Endothelial cell of umbilical vein (primary cell): ENCODE results near the gene SLC24A1. TPM values are rescaled to one million over a fixed set of nuclear protein-coding genes. Genes with fewer than 3 reads are reported as not detected.
A peak's percentile ranks its signal among the peaks of the same experiment; 100 is the strongest.

Experiments
- BruUV-seq: library from RNA; stranded (reverse); fragments of 400-500 nt; replicated peaks from 2 replicates; lab custom pipeline; 2021; lab: Mats Ljungman, UMichigan
- CTCF ChIA-PET: fragments of 300-600, 350-600 bp; sonication (Branson Sonifier 250); formaldehyde crosslinking; loops from one replicate; lab custom pipeline; 2021; ENCODE audit warnings: antibody characterized with exemption, inconsistent platforms; lab: Charles Lee
- POLR2A ChIA-PET: fragments of 300-600, 350-600 bp; sonication (Branson Sonifier 250); formaldehyde crosslinking; loops from one replicate; lab custom pipeline; 2021; ENCODE audit warnings: antibody characterized with exemption, inconsistent platforms; lab: Charles Lee
- DNase-seq: peaks from one replicate; pipeline ENCODE4 v3.0.0-alpha.2; 2011; ENCODE audit warnings: low read depth, low spot score
- FAIRE-seq: peaks from 2 replicates; lab custom pipeline; 2011; peaks lifted over from hg19 to GRCh38; lab: Jason Lieb, UNC
- H2AFZ ChIP-seq: 2 replicates; pipeline ENCODE4 v1.6.0; 2012; ENCODE audit warnings: low read depth, low read length, control low read depth, inconsistent platforms
- H3K27ac ChIP-seq: 2 replicates; pipeline ENCODE4 v1.5.1; 2011; ENCODE audit warnings: low read depth, mild to moderate bottlenecking, control low read depth, low read length, moderate library complexity; ENCODE audit not compliant: insufficient read depth
- H3K27me3 ChIP-seq, 2 experiments: 2 replicates each; pipeline versions ENCODE4 v1.6.0 to v1.6.1; 2011; ENCODE audit warnings: low read length in 2 of 2, mixed read lengths in 1 of 2; ENCODE audit not compliant: control insufficient read depth in 2 of 2, insufficient read depth in 2 of 2
- H3K36me3 ChIP-seq, 2 experiments: 2 replicates in 1 of 2; 3 replicates in 1 of 2; pipeline ENCODE4 v1.5.1; 2011; ENCODE audit warnings: low read length in 2 of 2, mild to moderate bottlenecking in 1 of 2, moderate library complexity in 1 of 2; ENCODE audit not compliant: control insufficient read depth in 2 of 2, insufficient read depth in 2 of 2; ENCODE audit errors: extremely low read depth in 1 of 2
- H3K4me1 ChIP-seq: 3 replicates; pipeline ENCODE4 v1.5.1; 2011; ENCODE audit warnings: mild to moderate bottlenecking, low read length; ENCODE audit not compliant: control insufficient read depth, insufficient read depth; ENCODE audit errors: extremely low read depth
- H3K4me2 ChIP-seq: 2 replicates; pipeline ENCODE4 v1.6.1; 2011; ENCODE audit warnings: low read length, control low read depth, mixed read lengths; ENCODE audit not compliant: insufficient read depth
- H3K4me3 ChIP-seq, 3 experiments: fragments of 200-600 bp in 1 of 3; sonication (generic), shearing (Covaris generic) in 1 of 3; replicated peaks in 1 of 3; 2 replicates each; pipeline ENCODE4 v1.5.1; 2011 to 2016; ENCODE audit warnings: control low read depth in 3 of 3, low read length in 3 of 3, mild to moderate bottlenecking in 2 of 3, inconsistent platforms in 1 of 3, low read depth in 1 of 3, moderate library complexity in 1 of 3; ENCODE audit not compliant: insufficient read depth in 1 of 3
- H3K79me2 ChIP-seq: 2 replicates; pipeline ENCODE4 v1.6.0; 2012; ENCODE audit warnings: low read length, inconsistent platforms; ENCODE audit not compliant: control insufficient read depth, insufficient read depth
- H3K9ac ChIP-seq: replicated peaks from 2 replicates; pipeline ENCODE3; 2011; ENCODE audit warnings: low read length, control low read depth; ENCODE audit not compliant: insufficient read depth; ENCODE audit errors: extremely low read depth
- H3K9me1 ChIP-seq: replicated peaks from 3 replicates; pipeline ENCODE4 v1.6.0; 2011; ENCODE audit warnings: mild to moderate bottlenecking, low read length; ENCODE audit not compliant: control insufficient read depth, insufficient read depth; ENCODE audit errors: extremely low read depth
- H3K9me3 ChIP-seq: replicated peaks from 2 replicates; pipeline ENCODE4 v1.5.1; 2012; ENCODE audit warnings: low read length, inconsistent platforms; ENCODE audit not compliant: control insufficient read depth, insufficient read depth
- H4K20me1 ChIP-seq: replicated peaks from 2 replicates; pipeline ENCODE3; 2011; ENCODE audit warnings: mild to moderate bottlenecking, low read length; ENCODE audit not compliant: control insufficient read depth, insufficient read depth; ENCODE audit errors: extremely low read depth
- CTCF ChIP-seq, 2 donors: IDR thresholded peaks; 1 replicate in 1 of 2; 2 replicates in 1 of 2; pipeline ENCODE4 v1.5.1; 2011; ENCODE audit warnings: low read length in 2 of 2, mild to moderate bottlenecking in 2 of 2, moderate library complexity in 2 of 2, control low read depth in 1 of 2, inconsistent platforms in 1 of 2, low read depth in 1 of 2; ENCODE audit not compliant: insufficient read depth in 1 of 2; ENCODE audit errors: extremely low read depth in 1 of 2
- EZH2 ChIP-seq: IDR thresholded peaks from 2 replicates; pipeline ENCODE4 v1.6.1; 2012; ENCODE audit warnings: borderline replicate concordance, low read depth, mild to moderate bottlenecking, moderate library complexity, low read length, inconsistent platforms; ENCODE audit not compliant: severe bottlenecking
- FOS ChIP-seq: IDR thresholded peaks from 2 replicates; pipeline ENCODE4 v1.6.1; 2011; ENCODE audit warnings: mild to moderate bottlenecking, low read length, moderate library complexity, borderline replicate concordance; ENCODE audit not compliant: insufficient read depth
- GATA2 ChIP-seq: IDR thresholded peaks from 2 replicates; pipeline ENCODE4 v1.7.0; 2011; ENCODE audit warnings: low read depth, mild to moderate bottlenecking, moderate library complexity, mixed read lengths, low read length; ENCODE audit not compliant: insufficient read length, insufficient read depth
- JUN ChIP-seq: IDR thresholded peaks from 2 replicates; pipeline ENCODE4 v1.6.1; 2011; ENCODE audit warnings: borderline replicate concordance, low read depth; ENCODE audit not compliant: insufficient read length, insufficient read depth
- MAX ChIP-seq: IDR thresholded peaks from 2 replicates; pipeline ENCODE4 v1.6.1; 2011; ENCODE audit not compliant: insufficient read depth, insufficient read length
- MYC ChIP-seq: IDR thresholded peaks from one replicate; pipeline ENCODE4 v1.6.1; 2011; ENCODE audit warnings: mild to moderate bottlenecking, low read depth, low read length
- POLR2A ChIP-seq: IDR thresholded peaks from 2 replicates; pipeline ENCODE4 v1.6.1; 2012; ENCODE audit warnings: low read depth, mild to moderate bottlenecking, control low read depth, low read length
- POLR2AphosphoS5 ChIP-seq: IDR thresholded peaks from 2 replicates; pipeline ENCODE4 v1.6.1; 2012; ENCODE audit warnings: low read depth, mild to moderate bottlenecking, control low read depth, low read length, moderate library complexity; ENCODE audit not compliant: insufficient read depth
- dilution Hi-C: fragments of 300-500 bp; cut with MboI; formaldehyde crosslinking; loops from one replicate; pipeline ENCODE4 v1.15.0; 2019; ENCODE audit warnings: low sequenced_read_pairs; ENCODE audit not compliant: extremely low pct_ligation_motif_present
- intact Hi-C: fragments of 100-400 bp; cut with micrococcal nuclease; formaldehyde crosslinking; loops from one replicate; pipeline ENCODE4 v1.10.0; 2022
- polyA plus RNA-seq, 4 experiments: library from polyadenylated mRNA; depleted of rRNA in 3 of 4; stranded (reverse) in 3 of 4; unstranded in 1 of 4; fragments of >200 nt; gene quantifications; 2 replicates each; pipeline versions ENCODE4 v1.2.1 to v1.2.3, GENCODE V29; 2011 to 2012; ENCODE audit warnings: missing spikeins in 1 of 4
- total RNA-seq: library from RNA; stranded (reverse); gene quantifications from 2 replicates; pipeline ENCODE4 v1.2.3, GENCODE V29; 2021

Gene SLC24A1
- total and polyA plus RNA-seq, 2 donors (not counting 3 experiments of a cell fraction or from before 2014, with no cell fraction given) = 3.6 to 7.3 TPM

GRCh38 chr15:65641768-65642475 is 20.2 kb downstream of the SLC24A1 start:
- DNase-seq = no peak
- no TSS peak for BruUV-seq

More at GRCh38 chr15:65641768-65642475, 20.2 kb downstream of the SLC24A1 start:
- H3K36me3 ChIP-seq = no peaks in the 10 kb centered on the region
- no peak overlapping the region for H2AFZ ChIP-seq
- TF ChIP-seq JUN = no peak
- TF ChIP-seq POLR2A = no peak
- no peak for TF ChIP-seq GATA2
- TF ChIP-seq MYC = no peak
- no peak for TF ChIP-seq MAX
- no peak for TF ChIP-seq POLR2AphosphoS5
- TF ChIP-seq CTCF (IDR thresholded peaks at IDR 0.05; ENCODE audit: extremely low read depth in 1 of 2, insufficient read depth in 1 of 2, low read depth in 1 of 2, low read length in 2 of 2) = no peak
- no peak for TF ChIP-seq EZH2
- TF ChIP-seq FOS = no peak
- H3K27ac ChIP-seq = peak overlapping the region; percentile 27
- no peak overlapping the region for H3K4me2 ChIP-seq
- H4K20me1 ChIP-seq = no peaks in the 10 kb centered on the region
- no peaks in the 10 kb centered on the region for H3K9me3 ChIP-seq
- intact Hi-C loops = no loop called here
- H3K9ac ChIP-seq = no peak overlapping the region
- ChIA-PET POLR2A (interaction anchor here (0.8 to 1.3 kb wide), 2 partner anchors 227 to 337 kb away, joined by 3 to 4 read pairs; partner anchors contain the start of genes RAB11A and RNU5B-1), CTCF (interaction anchor here (0.5 to 1.9 kb wide), 9 partner anchors 12 to 221 kb away, joined by 3 to 9 read pairs (median 3); partner anchors contain the start of gene SLC24A1)
- FAIRE-seq = peak; percentile 18
- H3K4me3 ChIP-seq = no peak overlapping the region
- dilution Hi-C loops = no loop called here
- H3K79me2 ChIP-seq = no peaks in the 10 kb centered on the region
- no peaks in the 10 kb centered on the region for H3K27me3 ChIP-seq
- no peaks in the 10 kb centered on the region for H3K9me1 ChIP-seq
- peaks cover 28% of the 10 kb centered on the region for H3K4me1 ChIP-seq
